MM.1S (cell line): Measurements from ENCODE around the gene UQCRHL.

Source experiments
- CTCF ChIP-seq: fragments of 300-600 bp; sonication (generic); IDR thresholded peaks from 2 replicates; pipeline ENCODE4 v1.5.1; 2016; ENCODE audit warnings: antibody characterized with exemption, low read length, mixed read lengths
- EZH2 ChIP-seq: fragments of 300-600 bp; sonication (generic); optimal IDR thresholded peaks from 2 replicates; pipeline ENCODE3; 2017; ENCODE audit warnings: low read depth, mild to moderate bottlenecking, antibody characterized with exemption, low read length, mixed read lengths

- no peak for TF ChIP-seq CTCF
- no peak for TF ChIP-seq EZH2
Observed at GRCh38 chr1:15826810-15827507, 19.5 kb upstream of the UQCRHL start.
